Brain microvascular endothelial cell (primary cell): ENCODE measurements around the gene CENPS.

Source experiments
- DNase-seq: peaks from one replicate; pipeline ENCODE4 v3.0.0-alpha.2; 2020
- H3K27ac ChIP-seq: fragments of 250-450 bp; sonication (Bioruptor Pico); 2 replicates; pipeline ENCODE4 v1.5.1; 2020; ENCODE audit warnings: mild to moderate bottlenecking, moderate library complexity
- H3K27me3 ChIP-seq: fragments of 250-450 bp; sonication (Bioruptor Pico); replicated peaks from 2 replicates; pipeline ENCODE4 v1.5.1; 2020; ENCODE audit warnings: mild to moderate bottlenecking
- H3K36me3 ChIP-seq: fragments of 250-450 bp; sonication (Bioruptor Pico); replicated peaks from 2 replicates; pipeline ENCODE4 v1.5.1; 2020; ENCODE audit warnings: mild to moderate bottlenecking
- H3K4me3 ChIP-seq: 2 replicates; pipeline ENCODE4 v1.5.1; 2011; ENCODE audit warnings: low read depth, mild to moderate bottlenecking, control low read depth, low read length, moderate library complexity
- in situ Hi-C: cut with HindIII; loops from 2 replicates; pipeline ENCODE4 v1.10.0; 2017; ENCODE audit warnings: low sequenced_read_pairs, low pct_ligation_motif_present
- TF ChIP-seq, protein P1 (sequence below): IDR thresholded peaks from 2 replicates; pipeline ENCODE4 v1.5.1; 2011; ENCODE audit warnings: low read depth, mild to moderate bottlenecking, moderate library complexity, low read length, control low read depth, inconsistent platforms; ENCODE audit errors: missing control alignments

Gene CENPS

DNA sequence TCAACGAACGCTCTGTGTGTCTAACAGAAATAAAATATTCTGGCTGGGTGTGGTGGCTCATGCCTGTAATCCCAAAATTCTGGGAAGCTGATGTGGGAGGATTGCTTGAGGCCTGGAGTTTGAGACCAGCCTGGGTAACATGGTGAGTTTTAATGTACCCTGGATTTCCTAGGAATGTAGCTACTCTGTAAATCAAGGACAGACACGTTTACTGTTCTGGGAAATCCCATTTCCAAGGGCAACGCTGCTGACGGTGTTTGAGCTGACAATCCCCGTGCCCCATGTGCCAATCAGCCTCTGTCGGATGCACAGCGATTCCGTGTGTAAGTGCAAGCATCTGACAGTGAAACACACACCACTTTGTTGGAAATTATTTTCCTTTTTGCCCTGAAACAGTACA, 27.6 kb downstream of the CENPS start:
- no peak overlapping the region for H3K4me3 ChIP-seq
- H3K36me3 ChIP-seq = peaks cover 18% of the 10 kb centered on the region
- no peaks in the 10 kb centered on the region for H3K27me3 ChIP-seq
- in situ Hi-C loops = no loop called here
- TF ChIP-seq, protein P1, sequence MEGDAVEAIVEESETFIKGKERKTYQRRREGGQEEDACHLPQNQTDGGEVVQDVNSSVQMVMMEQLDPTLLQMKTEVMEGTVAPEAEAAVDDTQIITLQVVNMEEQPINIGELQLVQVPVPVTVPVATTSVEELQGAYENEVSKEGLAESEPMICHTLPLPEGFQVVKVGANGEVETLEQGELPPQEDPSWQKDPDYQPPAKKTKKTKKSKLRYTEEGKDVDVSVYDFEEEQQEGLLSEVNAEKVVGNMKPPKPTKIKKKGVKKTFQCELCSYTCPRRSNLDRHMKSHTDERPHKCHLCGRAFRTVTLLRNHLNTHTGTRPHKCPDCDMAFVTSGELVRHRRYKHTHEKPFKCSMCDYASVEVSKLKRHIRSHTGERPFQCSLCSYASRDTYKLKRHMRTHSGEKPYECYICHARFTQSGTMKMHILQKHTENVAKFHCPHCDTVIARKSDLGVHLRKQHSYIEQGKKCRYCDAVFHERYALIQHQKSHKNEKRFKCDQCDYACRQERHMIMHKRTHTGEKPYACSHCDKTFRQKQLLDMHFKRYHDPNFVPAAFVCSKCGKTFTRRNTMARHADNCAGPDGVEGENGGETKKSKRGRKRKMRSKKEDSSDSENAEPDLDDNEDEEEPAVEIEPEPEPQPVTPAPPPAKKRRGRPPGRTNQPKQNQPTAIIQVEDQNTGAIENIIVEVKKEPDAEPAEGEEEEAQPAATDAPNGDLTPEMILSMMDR = no peak
- DNase-seq = no peak
- no peak overlapping the region for H3K27ac ChIP-seq

DNA sequence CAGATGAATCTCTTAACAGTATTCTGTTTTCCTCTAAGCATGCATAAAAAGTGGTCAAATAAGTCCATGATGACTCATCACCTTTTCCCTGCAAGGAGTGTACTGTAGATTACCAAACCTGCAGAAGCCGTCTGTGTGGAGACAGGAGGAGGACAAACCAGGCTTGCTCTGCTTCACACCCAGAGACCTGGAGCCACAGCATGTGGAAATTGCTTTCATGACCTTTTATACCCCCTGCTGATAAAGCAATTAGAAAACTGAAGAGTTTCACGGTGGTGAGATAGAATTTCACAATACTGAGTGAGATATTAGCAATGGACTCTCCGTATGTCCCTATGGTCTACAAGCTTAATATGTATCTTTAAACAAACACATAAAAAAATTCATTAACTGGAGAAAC, 29.0 kb downstream of the CENPS start:
- H3K36me3 ChIP-seq = peaks cover 26% of the 10 kb centered on the region
- TF ChIP-seq, protein P1 = no peak
- in situ Hi-C loops = no loop called here
- peak; percentile 67 for DNase-seq
- no peak overlapping the region for H3K27ac ChIP-seq
- H3K4me3 ChIP-seq = no peak overlapping the region
- H3K27me3 ChIP-seq = no peaks in the 10 kb centered on the region

DNA sequence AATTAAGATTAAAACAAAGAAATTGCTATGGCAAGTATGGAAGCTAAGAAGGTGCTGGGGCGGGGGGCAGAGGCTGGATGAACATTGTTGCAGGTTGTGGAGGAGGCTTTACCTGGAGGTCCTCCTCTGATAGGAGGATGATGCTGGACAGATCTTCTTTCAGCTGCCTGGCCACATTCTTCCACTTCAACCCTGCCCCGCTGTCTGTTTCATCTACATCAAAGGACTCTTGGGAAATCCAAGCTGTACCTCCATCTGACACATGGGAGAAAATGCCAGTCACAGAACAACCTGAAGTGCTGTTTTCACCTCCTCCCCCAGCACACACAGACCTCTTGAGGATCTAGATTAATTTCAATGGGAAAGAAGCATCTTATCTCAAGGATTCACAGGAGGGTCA, 36.8 kb downstream of the CENPS start:
- TF ChIP-seq, protein P1 = no peak
- Histone ChIP-seq H3K27ac (no peak overlapping the region), H3K36me3 (peaks cover 46% of the 10 kb centered on the region), H3K27me3 (no peaks in the 10 kb centered on the region), H3K4me3 (no peak overlapping the region)
- no peak for DNase-seq
- in situ Hi-C loops = no loop called here

DNA sequence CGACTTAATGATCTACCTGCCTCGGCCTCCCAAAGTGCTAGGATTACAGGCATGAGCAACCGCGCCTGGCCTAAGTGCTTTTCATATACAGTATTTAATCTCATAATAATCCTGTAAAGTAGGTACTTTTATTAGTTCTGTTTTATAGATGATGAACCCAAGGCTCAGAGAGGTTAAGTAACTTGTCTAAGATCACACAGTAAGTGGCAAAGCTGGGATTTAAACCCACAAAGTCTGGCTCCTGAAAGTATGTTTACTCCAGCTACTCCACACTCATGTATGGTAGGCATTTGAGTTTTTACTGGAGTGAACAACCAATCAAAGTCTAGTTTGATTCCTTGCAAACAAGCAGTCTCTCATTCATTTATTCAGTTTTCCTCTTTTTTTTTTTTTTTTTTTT, 39.8 kb downstream of the CENPS start:
- in situ Hi-C loops = no loop called here
- TF ChIP-seq, protein P1 = no peak
- no peak overlapping the region for H3K4me3 ChIP-seq
- H3K27me3 ChIP-seq = no peaks in the 10 kb centered on the region
- peaks cover 23% of the 10 kb centered on the region for H3K36me3 ChIP-seq
- no peak overlapping the region for H3K27ac ChIP-seq
- DNase-seq = no peak

DNA sequence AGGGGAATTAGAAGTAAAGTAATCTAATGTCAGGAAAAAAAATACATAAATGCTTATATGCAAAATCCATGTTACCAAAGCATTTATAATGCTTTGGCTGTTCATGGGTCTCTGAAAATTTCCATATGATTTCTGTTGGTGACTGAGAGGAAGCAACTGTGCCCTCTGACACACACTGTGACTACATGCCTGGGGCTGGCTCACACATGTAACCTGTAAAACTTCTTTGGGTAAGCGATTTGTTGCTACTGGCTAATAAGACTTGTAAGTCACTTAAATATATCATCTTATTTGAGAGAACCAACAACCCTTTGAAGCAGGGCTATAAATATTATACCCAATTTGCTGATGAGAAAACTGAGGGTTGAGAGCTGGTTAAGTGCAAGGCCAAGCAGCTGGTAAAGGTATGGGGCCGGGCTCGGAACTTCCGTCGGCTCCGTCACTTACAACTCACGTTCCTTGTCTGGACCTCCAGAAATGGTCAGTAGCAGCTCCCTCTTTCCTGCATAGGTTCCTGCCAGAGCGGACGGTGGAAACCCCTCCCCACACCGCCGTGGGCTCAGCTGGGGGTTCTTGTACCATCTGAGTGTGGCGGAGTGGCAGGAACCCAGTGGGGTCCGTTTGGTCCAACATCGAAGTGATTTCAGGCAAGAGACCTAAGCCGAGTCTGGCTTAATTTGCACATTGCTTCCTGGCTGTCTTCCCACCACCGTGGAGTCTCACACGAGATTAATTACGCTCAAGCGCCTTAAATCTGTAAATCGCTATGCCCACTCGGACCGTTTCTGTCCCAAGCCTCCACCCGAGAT, 41.4 kb downstream of the CENPS start:
- peak overlapping the region; percentile 21 for H3K27ac ChIP-seq
- H3K4me3 ChIP-seq = peak overlapping the region; percentile 82
- TF ChIP-seq, protein P1 = no peak
- in situ Hi-C loops = no loop called here
- H3K27me3 ChIP-seq = no peaks in the 10 kb centered on the region
- peaks cover 12% of the 10 kb centered on the region for H3K36me3 ChIP-seq
- DNase-seq = peak; percentile 17
